ENCODE measurements around the gene ADAM12. TPM values are rescaled to one million over a fixed set of nuclear protein-coding genes. Genes with fewer than 3 reads are reported as not detected.

Gene ADAM12
- total RNA-seq, 1 experiment from 2014 or later = 0.24 TPM

GRCh38 chr10:126229686-126230085 lies 158.6 kb downstream of the ADAM12 start:
- Histone ChIP-seq H3K18ac (ENCODE audit: insufficient read length, low read depth, low read length) (no peak overlapping the region), H4K5ac (ENCODE audit: insufficient read length, low read depth, low read length) (no peak overlapping the region), H3K79me1 (ENCODE audit: insufficient read depth, low read depth, low read length, poor library complexity, severe bottlenecking) (no peaks in the 10 kb centered on the region), H3K23me2 (ENCODE audit: insufficient read length, low read depth, low read length, poor library complexity, severe bottlenecking) (no peaks in the 10 kb centered on the region), H4K20me1 (ENCODE audit: control insufficient read depth, insufficient read depth, insufficient read length) (no peaks in the 10 kb centered on the region), H2BK15ac (ENCODE audit: low read depth, low read length) (no peak overlapping the region), H4K91ac (ENCODE audit: insufficient read length, low read depth, low read length) (no peak overlapping the region), H3K4me1 (ENCODE audit: insufficient read depth, low read length) (peaks cover 2% of the 10 kb centered on the region; the same call in 1 of the 2 replicates), H3K4me2 (ENCODE audit: insufficient read depth, insufficient read length, low read length) (no peak overlapping the region), H3K14ac (ENCODE audit: insufficient read depth, low read length) (no peak overlapping the region), H3K27me3 (ENCODE audit: insufficient read depth, low read length) (no peaks in the 10 kb centered on the region), H3K4ac (ENCODE audit: low read depth, low read length) (no peak overlapping the region), H3K9me3 (ENCODE audit: control insufficient read depth, low read depth, low read length) (no peaks in the 10 kb centered on the region), H3K79me2 (ENCODE audit: insufficient read depth, low read length) (no peaks in the 10 kb centered on the region), H2BK5ac (ENCODE audit: insufficient read length, low read length) (no peak overlapping the region), H2BK120ac (ENCODE audit: low read depth, low read length, poor library complexity, severe bottlenecking) (no peak overlapping the region), H4K8ac (replicated peaks; ENCODE audit: insufficient read length, low read depth, low read length) (no peak overlapping the region), H3K23ac (ENCODE audit: insufficient read length, low read depth, low read length) (no peak overlapping the region), H2AK5ac (ENCODE audit: insufficient read length, low read length) (no peak overlapping the region), H2BK20ac (ENCODE audit: low read depth, low read length, poor library complexity, severe bottlenecking) (no peak overlapping the region), H2AFZ (ENCODE audit: low read length) (no peak overlapping the region), H3K9ac (ENCODE audit: extremely low read depth, insufficient read length, low read length) (no peak overlapping the region), H3K56ac (ENCODE audit: insufficient read length, low read depth, low read length) (no peak overlapping the region), H2BK12ac (ENCODE audit: insufficient read length, low read depth, low read length) (no peak overlapping the region), H3T11ph (ENCODE audit: low read length) (no peak overlapping the region), H3K27ac (ENCODE audit: insufficient read length, low read depth, low read length) (no peak overlapping the region)
- DNase-seq = no peak
- H3K27me3 Mint-ChIP-seq (ENCODE audit: low read depth) = peaks cover 4% of the 10 kb centered on the region; the same call in 1 of the 2 replicates
- H3K27ac Mint-ChIP-seq = no peak overlapping the region
- no peaks in the 10 kb centered on the region for H3K9me3 Mint-ChIP-seq
- TF ChIP-seq, protein P1, sequence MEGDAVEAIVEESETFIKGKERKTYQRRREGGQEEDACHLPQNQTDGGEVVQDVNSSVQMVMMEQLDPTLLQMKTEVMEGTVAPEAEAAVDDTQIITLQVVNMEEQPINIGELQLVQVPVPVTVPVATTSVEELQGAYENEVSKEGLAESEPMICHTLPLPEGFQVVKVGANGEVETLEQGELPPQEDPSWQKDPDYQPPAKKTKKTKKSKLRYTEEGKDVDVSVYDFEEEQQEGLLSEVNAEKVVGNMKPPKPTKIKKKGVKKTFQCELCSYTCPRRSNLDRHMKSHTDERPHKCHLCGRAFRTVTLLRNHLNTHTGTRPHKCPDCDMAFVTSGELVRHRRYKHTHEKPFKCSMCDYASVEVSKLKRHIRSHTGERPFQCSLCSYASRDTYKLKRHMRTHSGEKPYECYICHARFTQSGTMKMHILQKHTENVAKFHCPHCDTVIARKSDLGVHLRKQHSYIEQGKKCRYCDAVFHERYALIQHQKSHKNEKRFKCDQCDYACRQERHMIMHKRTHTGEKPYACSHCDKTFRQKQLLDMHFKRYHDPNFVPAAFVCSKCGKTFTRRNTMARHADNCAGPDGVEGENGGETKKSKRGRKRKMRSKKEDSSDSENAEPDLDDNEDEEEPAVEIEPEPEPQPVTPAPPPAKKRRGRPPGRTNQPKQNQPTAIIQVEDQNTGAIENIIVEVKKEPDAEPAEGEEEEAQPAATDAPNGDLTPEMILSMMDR (conservative IDR thresholded peaks at IDR 0.05) = no peak
- 100% methylated on average over 1 of the region's 8 CpGs for WGBS (ENCODE audit: extremely low coverage, insufficient read length, low lambda C conversion rate)
- no peak overlapping the region; a peak in 1 of 5 replicates for H3K4me3 Mint-ChIP-seq
- H3K4me1 Mint-ChIP-seq = peaks cover 10 to 13% of the 10 kb centered on the region in 2 experiments; a peak in 3 of 4 replicates
- no peaks in the 10 kb centered on the region; a peak in 2 of 7 replicates for H3K36me3 Mint-ChIP-seq (ENCODE audit: insufficient read depth in 1 of 3, low read depth in 3 of 3)

All from H9 (cell line).